Pancreas (tissue), 10 donors: ENCODE data around the gene RGS7. TPM values are rescaled to one million over a fixed set of nuclear protein-coding genes. Genes with fewer than 3 reads are reported as not detected.

Source experiments
- ATAC-seq, 4 donors: fragments of 200-7000 bp; cut with Tn5 transposase; one replicate each; pipeline versions ENCODE4 v1.8.0 to v1.9.1; 2020; ENCODE audit warnings: mild to moderate bottlenecking in 4 of 4, moderate library complexity in 4 of 4
- DNase-seq, 6 donors: peaks; one replicate each; pipeline ENCODE4 v3.0.0-alpha.2; 2020
- FAIRE-seq: peaks from 2 replicates; lab custom pipeline; 2012; peaks lifted over from hg19 to GRCh38; lab: Jason Lieb, UNC
- H3K27ac ChIP-seq, 4 donors: fragments of 200-600 bp; sonication (generic); 1 replicate in 3 of 4; 2 replicates in 1 of 4; pipeline versions ENCODE4 v1.5.0 to v1.8.0; 2020
- H3K27me3 ChIP-seq, 4 donors: fragments of 200-600 bp; one replicate each; pipeline ENCODE4 v1.8.0; 2021
- H3K36me3 ChIP-seq, 3 donors: fragments of 200-600 bp; sonication (generic) in 1 of 3; one replicate each; pipeline versions ENCODE4 v1.5.0 to v1.8.0; 2020 to 2021
- H3K4me1 ChIP-seq, 3 donors: fragments of 200-600 bp; one replicate each; pipeline ENCODE4 v1.8.0; 2021
- H3K4me3 ChIP-seq, 4 donors: fragments of 200-600 bp; sonication (generic) in 2 of 4; one replicate each; pipeline versions ENCODE4 v1.5.0 to v1.8.0; 2020 to 2021
- H3K9me3 ChIP-seq, 4 donors: fragments of 200-600 bp; one replicate each; pipeline ENCODE4 v1.8.0; 2021
- WGBS, 2 donors: extraction: QIAGEN DNeasy Blood & Tissue Kit; methylation state at CpG; one replicate each; pipeline ENCODE4 v1.1.7; 2013; 5-methylcytosine and 5-hydroxymethylcytosine counted together
- intact Hi-C, 3 donors: fragments of 100-400 bp; cut with DNase I; formaldehyde crosslinking; loops; one replicate each; pipeline versions ENCODE4 v1.11.1 to v1.14.2; 2022
- polyA plus RNA-seq, 2 donors: library from polyadenylated mRNA; stranded (reverse); fragments of 200-250 nt; gene quantifications; one replicate each; pipeline ENCODE4 v1.2.3, GENCODE V29; 2013
- total RNA-seq, 6 donors: library from RNA; stranded (reverse); fragmentation: NEBNext Ultra II Directional in 4 of 6; extraction: Animal tissue kit (Norgen Biotek cat#: 25700) in 4 of 6; gene quantifications; one replicate each; pipeline versions ENCODE4 v1.2.1 to v1.2.4, GENCODE V29; 2021 to 2023
- TF ChIP-seq, protein P1 (sequence below), 4 donors: fragments of 200-600 bp; sonication (generic) in 3 of 4; IDR thresholded peaks; one replicate each; pipeline versions ENCODE4 v1.5.0 to v1.8.0; 2021; ENCODE audit warnings: antibody characterized with exemption in 4 of 4
- donor health status: healthy with polysubstance abuse.
- donor health status: DM: no; HTN: no; CAD: no; lungs with moderate emphysema.
- donor health status: DM: no; HTN: no; CAD: no.
- donor health status: control.
- donor health status: control.
- donor health status: Bipolar disorder and iron deficiency.
- donor health status: DM: yes; HTN: yes; CAD: no.
- donor health status: DM: no; HTN: no; CAD: no.
- donor health status: DM: no; HTN: no; CAD: no.
- donor health status: DM: yes; HTN: yes; CAD: no.

RGS7 gene
- total and polyA plus RNA-seq, 8 donors: 0.08 to 4.2 (median 0.33) TPM

DNA sequence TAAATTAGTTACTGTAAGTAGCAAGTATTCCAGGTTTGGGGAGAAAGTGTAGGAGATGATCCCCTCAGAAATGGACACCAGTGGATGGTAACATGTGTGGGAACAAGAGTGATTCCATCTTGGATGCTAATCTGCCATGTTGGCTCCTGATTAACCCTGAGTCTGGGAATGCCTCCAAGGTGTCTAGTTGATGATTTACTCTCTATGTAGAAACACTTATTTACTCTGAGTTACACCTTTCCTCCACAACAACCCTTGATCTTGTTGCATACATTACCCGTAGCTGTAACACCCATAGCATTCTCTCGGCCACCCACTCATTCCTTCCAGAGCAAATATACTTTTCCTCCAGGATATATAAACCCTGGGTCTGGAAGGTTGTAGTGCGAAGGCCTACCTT, 429.2 kb downstream of the RGS7 start:
- ATAC-seq (no peak), DNase-seq (no peak), FAIRE-seq (no peak)
- intact Hi-C loops: no loop called here
- H3K27me3 ChIP-seq: no peaks in the 10 kb centered on the region
- H3K4me1 ChIP-seq: no peaks in the 10 kb centered on the region
- H3K4me3 ChIP-seq: no peak overlapping the region
- H3K36me3 ChIP-seq: no peaks in the 10 kb centered on the region
- no peaks in the 10 kb centered on the region for H3K9me3 ChIP-seq
- 40 to 52% methylated on average over 3 of the region's 3 CpGs for WGBS, 2 donors
- no peak overlapping the region for H3K27ac ChIP-seq
- TF ChIP-seq, protein P1, sequence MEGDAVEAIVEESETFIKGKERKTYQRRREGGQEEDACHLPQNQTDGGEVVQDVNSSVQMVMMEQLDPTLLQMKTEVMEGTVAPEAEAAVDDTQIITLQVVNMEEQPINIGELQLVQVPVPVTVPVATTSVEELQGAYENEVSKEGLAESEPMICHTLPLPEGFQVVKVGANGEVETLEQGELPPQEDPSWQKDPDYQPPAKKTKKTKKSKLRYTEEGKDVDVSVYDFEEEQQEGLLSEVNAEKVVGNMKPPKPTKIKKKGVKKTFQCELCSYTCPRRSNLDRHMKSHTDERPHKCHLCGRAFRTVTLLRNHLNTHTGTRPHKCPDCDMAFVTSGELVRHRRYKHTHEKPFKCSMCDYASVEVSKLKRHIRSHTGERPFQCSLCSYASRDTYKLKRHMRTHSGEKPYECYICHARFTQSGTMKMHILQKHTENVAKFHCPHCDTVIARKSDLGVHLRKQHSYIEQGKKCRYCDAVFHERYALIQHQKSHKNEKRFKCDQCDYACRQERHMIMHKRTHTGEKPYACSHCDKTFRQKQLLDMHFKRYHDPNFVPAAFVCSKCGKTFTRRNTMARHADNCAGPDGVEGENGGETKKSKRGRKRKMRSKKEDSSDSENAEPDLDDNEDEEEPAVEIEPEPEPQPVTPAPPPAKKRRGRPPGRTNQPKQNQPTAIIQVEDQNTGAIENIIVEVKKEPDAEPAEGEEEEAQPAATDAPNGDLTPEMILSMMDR (IDR thresholded peaks at IDR 0.05): no peak

DNA sequence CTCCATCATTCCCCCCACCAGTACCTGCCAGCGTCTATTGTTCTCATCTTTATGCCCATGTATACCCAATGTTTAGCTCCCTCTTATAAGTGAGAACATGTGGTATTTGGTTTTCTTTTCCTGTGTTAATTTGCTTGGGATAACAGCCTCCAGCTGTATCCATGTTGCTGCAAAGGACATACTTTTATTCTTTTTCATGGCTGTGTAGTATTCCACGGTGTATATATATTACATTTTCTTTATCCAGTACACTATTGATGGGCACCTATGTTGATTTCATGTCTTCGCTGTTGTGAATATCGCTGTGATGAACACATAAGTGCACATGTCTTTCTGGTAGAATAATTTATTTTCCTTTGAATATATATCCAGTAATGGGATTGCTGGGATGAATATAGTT, 431.7 kb downstream of the RGS7 start:
- TF ChIP-seq, protein P1 (IDR thresholded peaks at IDR 0.05): no peak
- WGBS, 2 donors: 77 to 87% methylated on average over 4 of the region's 4 CpGs

DNA sequence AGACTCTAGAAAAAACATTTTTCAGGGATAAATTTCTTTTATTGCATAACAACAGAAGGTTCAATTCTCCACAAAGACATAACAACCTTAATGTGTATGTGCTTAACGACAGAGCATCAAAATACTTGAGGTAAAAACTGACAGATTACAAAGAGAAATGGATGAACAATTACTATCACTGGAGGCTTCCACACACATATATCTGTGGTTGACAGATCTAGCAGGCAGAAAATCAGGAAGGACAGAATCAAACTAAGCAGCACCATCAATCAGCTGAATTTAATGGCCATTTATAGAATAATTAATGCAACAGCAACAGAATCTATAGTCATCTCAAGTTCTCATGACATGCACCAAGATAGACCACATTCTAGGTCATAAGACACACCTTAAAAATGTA, 439.0 kb downstream of the RGS7 start:
- no peaks in the 10 kb centered on the region for H3K4me1 ChIP-seq
- FAIRE-seq: no peak
- ATAC-seq: no peak
- H3K27ac ChIP-seq: no peak overlapping the region
- 50 to 53% methylated on average over 1 of the region's 1 CpG for WGBS, 2 donors
- H3K4me3 ChIP-seq: no peak overlapping the region
- TF ChIP-seq, protein P1 (IDR thresholded peaks at IDR 0.05): no peak
- intact Hi-C loops: no loop called here
- H3K27me3 ChIP-seq: no peaks in the 10 kb centered on the region
- H3K9me3 ChIP-seq: no peaks in the 10 kb centered on the region
- DNase-seq: no peak
- no peaks in the 10 kb centered on the region for H3K36me3 ChIP-seq

More for the DNA sequence above, 431.7 kb downstream of the RGS7 start:
- Histone ChIP-seq H3K27me3 (no peaks in the 10 kb centered on the region), H3K4me1 (no peaks in the 10 kb centered on the region), H3K9me3 (no peaks in the 10 kb centered on the region), H3K27ac (no peak overlapping the region), H3K36me3 (no peaks in the 10 kb centered on the region), H3K4me3 (no peak overlapping the region)
- no peak for FAIRE-seq
- no peak for ATAC-seq
- intact Hi-C loops: no loop called here
- DNase-seq: no peak

DNA sequence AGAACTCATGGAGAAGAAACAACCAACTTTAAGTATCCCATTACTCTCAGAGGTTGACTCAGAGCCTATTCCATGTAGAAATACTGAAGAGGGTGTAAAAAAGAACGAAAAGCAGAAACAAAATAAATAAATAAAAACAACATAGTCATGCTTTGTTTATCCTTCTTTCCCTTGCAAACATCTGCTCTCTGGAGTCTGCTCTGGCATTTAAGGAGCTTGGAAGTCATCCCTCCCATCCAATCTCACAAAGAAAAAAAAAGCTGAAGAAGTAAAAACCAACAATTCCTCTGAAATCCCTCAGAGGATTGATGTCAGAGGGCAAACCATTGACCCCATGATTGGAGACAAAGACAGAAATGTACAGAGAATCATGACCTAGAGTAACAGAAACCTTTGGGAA, 442.5 kb downstream of the RGS7 start:
- 24 to 31% methylated on average over 1 of the region's 1 CpG for whole genome bisulfite sequencing, 2 donors
- Histone ChIP-seq H3K36me3 (no peaks in the 10 kb centered on the region), H3K27me3 (no peaks in the 10 kb centered on the region), H3K27ac (no peak overlapping the region), H3K4me1 (no peaks in the 10 kb centered on the region), H3K4me3 (no peak overlapping the region), H3K9me3 (no peaks in the 10 kb centered on the region)
- intact Hi-C loops: no loop called here
- no peak for ATAC-seq
- FAIRE-seq: no peak
- DNase-seq: no peak
- TF ChIP-seq, protein P1 (IDR thresholded peaks at IDR 0.05): no peak

DNA sequence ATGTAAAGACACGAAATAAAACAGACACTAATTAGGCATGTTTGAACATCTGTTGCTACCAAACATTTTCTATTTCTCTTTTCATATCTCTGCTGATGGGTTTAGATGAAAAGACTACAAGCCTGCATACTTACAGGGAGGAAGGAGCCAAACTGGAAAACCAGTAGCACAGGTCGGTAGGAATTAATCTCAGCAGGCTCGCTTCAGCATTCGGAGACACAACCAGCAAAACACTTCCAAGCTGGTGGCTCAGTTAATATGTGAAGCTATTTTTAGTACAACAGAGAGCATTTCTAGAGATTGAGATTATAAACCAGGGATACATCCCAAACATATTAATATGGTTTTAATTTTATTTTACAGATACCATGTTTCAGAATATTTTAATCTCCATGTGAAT, 444.2 kb downstream of the RGS7 start:
- no peak overlapping the region for H3K27ac ChIP-seq
- no peak for ATAC-seq
- H3K4me3 ChIP-seq: no peak overlapping the region
- no peak for FAIRE-seq
- no peaks in the 10 kb centered on the region for H3K9me3 ChIP-seq
- H3K4me1 ChIP-seq: no peaks in the 10 kb centered on the region
- WGBS, 2 donors: 29 to 42% methylated on average over 4 of the region's 4 CpGs
- H3K36me3 ChIP-seq: no peaks in the 10 kb centered on the region
- TF ChIP-seq, protein P1 (IDR thresholded peaks at IDR 0.05): no peak
- DNase-seq: no peak
- intact Hi-C loops: no loop called here
- no peaks in the 10 kb centered on the region for H3K27me3 ChIP-seq
